DMS79 treated with DMSO at 0.1 percent for 48 hours (cell line): ENCODE results near the gene JSRP1.

ENCODE experiments used
- DNase-seq: peaks from one replicate; lab custom pipeline; 2025; lab: John Stamatoyannopoulos, UW

Gene JSRP1

DNA sequence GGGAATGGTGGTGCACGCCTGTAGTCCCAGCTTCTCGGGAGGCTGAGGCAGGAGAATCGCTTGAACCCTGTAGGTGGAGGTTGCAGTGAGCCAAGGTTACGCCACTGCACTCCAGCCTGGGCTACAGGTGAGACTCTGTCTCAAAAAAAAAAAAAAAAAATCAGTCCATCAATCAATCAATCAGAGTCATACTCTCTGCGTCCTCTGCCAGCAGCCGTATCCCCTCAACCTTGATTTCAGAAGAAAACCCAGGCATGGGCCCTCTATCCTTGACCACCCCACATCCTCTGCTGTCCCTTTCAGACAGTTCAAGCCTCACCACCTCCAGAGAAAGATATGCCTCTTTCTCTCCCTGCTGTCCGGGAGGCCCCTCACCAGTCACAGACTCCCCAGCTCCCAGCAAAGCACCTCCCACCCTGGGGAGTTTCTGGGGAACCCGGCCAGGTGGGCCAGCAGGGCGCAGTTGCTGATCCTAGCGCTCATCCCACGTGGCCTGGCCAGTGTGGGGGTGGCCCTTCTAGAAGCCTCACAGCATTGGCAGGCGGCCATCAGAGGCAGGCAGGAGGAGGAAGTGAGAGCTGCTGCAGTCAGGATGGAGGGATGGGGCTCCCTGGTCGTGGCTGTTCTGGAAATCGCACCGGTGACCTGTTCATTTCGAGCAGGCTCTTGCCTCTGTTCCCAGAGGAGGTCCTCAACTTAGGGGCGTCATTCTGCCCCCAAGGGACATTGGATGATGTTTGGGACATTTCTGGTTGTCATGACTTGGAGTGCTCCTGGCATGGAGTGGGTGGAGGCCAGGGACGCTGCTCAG, 10.2 kb upstream of the JSRP1 start:
- DNase-seq, result peak; percentile 72

DNA sequence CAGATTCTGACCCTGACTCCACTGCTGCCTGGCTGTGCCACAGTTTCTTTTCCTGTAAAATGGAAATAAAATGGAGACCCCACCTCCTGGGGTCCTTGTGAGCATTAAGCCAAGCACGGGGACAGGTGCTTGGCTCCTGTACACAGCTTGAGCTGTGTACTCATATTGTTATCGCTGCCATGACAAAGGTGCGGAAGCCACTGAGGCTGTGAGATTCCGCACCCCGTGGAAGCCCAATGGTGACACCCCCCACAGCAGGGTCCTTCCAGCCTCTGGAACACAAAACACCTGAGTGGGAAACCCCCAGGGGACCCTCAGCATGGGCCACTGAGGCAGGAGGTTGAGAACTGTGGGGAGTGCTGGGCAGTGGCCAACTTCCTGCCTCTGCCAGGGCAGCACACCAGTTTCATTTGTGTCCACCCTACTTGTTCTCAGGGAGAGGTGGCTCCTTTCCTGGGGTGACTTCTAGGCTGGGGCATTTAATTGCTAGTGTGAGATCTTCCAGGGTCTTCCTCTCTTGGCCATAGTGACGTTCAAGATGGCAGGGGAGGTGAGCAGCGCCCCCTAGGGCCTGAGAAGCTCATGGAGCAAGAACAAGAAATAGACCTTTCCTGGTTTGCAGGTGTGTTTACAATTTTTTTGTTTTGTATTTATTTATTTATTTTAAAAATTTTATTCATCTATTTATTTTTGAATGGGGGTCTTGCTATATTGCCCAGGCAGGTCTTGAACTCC, 5.4 kb upstream of the JSRP1 start:
- DNase-seq, result no peak

DNA sequence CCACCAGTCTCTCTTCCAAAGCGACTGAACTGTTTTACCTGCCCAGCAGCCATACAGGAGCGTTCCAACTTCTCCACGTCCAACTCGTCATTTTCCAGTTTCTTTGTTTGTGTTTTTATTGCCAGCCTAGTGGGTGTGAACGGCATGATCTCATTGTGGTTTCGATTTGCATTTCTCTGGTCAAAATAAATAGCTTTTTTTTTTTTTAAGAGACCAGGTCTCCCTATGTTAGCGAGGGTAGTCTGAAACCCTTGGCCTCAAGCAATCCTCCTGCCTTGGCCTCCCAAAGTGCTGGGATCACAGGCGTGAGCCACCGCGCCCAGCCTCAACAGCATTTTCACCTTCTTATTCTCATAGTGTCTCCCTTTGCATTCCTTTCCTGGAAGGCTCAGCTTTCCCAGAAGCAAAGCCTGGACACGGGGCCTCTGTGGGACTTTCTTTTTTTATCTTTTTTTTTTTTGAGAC, 4.2 kb upstream of the JSRP1 start:
- no peak for DNase-seq

DNA sequence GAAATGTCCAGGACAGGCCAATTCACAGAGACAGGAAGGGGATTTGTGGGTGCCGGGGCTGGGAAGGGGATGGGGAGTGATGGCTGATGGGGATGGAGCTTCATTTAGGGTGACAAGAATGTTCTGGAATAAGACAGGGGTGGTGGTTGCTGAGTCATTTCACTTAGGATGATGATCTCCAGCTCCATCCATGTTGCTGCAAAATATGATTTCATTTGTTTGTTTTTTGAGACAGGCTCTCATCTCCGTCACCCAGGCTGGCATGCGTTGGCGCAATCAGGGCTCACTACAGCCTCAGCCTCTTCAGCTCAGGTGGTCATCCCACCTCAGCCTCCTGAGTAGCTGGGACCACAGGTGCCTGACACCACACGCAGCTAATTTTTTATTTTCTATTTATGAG, 3.1 kb upstream of the JSRP1 start:
- no peak for DNase-seq

DNA sequence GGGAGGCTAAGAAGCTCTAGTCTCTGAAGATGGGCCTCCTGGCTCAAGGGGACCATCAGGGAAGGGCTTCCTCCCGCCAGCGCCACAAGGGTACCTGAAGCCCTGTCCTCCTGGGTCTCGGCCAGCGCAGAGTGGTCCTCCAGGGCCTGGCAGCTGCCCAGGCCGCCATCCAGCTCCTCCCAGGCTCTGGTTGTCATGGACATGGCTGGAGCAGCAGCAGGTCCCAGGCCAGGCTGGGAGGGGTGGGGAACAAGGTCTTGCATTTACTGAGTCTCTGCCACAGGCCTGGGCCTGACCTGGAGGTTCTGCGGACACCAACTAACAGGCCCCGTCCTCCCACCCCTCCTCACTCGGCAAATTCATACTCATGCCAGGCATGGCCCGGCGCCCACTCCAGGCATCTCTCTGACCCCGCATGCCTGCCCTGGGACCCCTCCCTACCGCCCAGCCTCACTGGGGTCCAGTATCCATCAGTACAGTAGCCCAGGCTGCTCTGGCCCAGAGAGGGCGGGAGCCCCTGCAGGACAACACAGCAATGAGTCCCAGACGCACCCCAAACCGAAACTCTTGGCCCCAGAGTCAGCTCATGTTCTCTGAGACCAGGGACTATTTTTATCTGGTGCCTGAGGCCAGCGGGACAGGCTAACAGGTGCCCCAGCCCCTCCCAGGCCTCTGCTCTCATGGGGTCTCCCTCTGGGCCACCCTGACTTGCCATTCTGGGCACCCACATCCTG, 938 bp downstream of the JSRP1 start:
- DNase-seq, result peak; percentile 29

DNA sequence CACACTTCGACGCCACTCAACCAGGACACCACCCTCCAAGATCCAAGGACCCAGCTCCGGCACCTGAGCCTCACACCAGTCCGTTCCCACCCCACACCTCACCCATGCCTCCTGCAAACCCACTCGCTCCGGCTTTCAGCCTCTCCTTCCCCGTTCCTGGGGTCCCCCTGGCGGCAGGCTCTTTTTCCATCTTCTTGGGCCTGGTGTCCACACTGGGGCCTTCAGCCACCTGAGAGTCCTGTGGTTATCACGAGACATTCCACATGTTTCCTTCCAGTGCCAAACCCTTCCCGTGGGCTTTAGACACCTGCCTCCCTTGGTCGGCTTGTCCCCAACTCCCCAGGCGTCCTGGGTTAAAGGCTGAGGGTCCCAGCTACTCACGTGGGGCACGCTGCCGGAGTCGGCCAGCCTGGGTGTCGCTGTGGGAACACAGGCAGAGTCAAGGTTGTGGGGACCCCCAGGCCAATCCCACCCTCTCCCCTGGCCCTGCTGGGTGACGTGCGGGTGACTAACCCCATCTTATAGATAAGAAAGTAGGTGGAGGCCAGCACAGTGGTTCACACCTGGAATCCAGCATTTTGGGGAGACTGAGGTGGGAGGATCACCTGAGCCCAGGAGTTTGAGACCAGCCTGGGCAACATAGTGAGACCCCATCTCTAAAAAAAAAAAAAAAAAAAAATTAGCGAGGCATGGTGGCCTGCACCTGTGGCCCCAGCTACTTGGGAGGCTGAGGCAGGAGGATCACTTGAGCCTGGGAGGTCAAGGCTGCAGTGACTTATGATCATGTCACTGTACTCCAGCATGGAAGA, 1.9 kb downstream of the JSRP1 start:
- DNase-seq, result no peak

DNA sequence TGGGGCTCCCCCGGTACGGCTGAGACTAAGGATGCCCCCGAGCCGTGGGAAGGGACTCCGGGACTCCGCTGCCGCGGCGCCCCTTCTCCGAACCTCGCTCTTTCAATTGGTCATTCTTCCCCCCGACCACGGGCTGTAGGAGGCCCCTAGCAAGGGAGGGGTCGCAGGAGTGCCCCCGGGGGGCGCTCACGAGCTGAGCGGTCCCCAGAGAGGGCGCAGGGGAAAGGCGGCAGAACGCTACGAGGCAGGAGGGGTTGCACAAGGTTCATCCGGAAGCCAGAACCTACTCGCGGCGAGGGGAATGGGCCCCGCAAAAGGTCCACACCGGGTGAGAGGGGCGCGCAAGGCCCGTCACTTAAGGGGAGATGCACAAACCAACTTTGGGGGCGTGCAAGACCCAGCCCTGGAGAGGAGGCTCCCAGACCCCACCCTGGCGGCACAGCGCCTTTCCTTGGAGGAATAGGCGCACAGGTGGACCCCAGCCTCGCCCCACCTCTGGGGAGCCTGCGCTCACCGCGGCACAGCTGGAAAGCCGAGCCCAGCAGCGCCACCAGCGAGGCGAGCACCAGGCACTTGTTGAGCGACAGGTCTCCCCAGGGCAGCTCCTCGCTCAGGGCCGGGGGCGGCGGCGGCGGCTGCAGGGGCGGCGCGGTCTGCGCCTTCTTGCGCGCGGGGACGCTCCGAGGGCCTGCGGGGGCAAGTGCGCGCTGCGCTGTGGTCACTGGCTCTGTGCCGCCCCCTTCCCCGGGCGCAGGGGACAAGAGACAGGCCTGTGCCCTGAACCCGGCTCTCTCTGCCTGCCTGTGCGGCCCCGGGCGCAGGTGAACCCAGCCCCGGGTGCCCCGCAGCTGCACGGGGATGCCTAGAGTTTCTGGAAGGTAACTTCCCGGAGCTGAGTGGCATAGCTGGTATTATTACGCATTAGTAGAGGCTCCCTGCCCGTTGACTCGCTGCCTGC, 2.8 kb downstream of the JSRP1 start:
- peak; percentile 21 for DNase-seq

DNA sequence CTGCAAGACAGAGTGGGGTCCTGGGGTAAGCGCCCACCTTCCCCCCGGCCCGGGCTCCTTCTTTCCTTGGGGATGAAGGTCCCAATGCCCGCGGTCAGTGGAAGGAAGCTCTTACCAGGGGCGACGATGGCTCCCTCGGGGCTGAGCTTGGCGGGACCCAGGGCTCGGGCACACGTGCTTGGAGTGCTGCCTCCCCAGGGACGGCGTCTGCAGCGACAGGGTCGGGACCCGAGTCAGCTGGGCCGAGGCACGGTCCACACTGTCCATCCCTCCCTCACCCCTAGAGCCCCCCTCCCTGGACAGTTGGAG, 3.5 kb downstream of the JSRP1 start:
- no peak for DNase-seq

DNA sequence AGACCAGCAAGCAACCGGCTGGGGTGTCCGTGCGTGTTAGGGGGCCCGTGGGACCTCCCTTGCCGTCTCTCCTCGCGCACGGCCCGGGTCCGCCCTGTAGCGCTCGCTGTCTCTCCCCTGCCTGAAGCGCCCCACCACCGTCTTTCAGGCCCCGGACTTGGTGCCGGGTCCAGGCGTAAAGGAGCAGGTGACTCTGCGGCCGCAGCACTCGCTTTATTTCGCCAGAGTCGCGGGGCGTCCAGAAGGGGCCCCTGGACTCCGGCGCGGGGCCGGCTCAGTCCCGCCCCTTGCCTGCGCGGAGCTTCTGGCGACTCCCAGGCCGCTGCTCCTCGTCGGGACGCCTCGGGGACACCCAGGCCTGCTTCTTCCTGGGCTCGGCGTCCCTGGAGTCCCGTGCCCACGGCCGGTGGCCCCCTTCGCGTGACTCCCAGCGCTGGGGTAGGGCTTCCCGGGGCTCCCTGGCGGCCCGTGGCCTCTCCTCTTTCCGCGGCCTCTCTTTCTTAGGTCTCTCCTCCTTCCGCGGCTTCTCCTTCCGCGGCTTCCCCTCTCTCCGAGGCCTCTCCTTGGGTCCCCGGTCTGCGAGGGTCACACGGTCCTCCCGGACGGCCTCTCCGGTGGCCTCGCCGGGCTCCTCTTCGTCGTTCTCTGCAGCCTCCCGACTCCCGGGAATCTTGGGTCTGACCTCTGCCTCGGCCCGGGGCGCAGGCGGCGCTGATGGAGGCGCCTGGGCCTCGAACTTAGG, 4.0 kb downstream of the JSRP1 start:
- no peak for DNase-seq

DNA sequence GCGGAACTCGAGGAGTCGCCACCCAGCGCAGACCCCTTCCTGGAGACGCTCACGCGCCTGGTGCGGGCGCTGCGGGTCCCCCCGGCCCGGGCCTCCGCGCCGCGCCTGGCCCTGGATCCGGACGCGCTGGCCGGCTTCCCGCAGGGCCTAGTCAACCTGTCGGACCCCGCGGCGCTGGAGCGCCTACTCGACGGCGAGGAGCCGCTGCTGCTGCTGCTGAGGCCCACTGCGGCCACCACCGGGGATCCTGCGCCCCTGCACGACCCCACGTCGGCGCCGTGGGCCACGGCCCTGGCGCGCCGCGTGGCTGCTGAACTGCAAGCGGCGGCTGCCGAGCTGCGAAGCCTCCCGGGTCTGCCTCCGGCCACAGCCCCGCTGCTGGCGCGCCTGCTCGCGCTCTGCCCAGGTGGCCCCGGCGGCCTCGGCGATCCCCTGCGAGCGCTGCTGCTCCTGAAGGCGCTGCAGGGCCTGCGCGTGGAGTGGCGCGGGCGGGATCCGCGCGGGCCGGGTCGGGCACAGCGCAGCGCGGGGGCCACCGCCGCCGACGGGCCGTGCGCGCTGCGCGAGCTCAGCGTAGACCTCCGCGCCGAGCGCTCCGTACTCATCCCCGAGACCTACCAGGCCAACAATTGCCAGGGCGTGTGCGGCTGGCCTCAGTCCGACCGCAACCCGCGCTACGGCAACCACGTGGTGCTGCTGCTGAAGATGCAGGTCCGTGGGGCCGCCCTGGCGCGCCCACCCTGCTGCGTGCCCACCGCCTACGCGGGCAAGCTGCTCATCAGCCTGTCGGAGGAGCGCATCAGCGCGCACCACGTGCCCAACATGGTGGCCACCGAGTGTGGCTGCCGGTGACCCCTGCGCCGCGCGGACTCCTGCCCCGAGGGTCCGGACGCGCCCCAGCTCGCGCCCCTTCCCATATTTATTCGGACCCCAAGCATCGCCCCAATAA, 4.8 kb downstream of the JSRP1 start:
- DNase-seq, result no peak

DNA sequence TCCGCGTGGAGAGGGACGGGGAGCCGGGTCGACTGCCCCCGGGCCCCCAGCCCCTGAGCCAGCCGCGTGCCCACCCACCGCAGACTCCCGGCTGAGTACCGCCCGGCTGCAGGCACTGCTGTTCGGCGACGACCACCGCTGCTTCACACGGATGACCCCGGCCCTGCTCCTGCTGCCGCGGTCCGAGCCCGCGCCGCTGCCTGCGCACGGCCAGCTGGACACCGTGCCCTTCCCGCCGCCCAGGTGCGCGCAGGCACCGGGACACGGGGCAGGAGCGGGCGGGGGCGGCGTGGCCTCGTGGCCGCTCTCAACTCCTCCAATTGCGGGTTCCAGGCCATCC, 5.5 kb downstream of the JSRP1 start:
- DNase-seq, result no peak

DNA sequence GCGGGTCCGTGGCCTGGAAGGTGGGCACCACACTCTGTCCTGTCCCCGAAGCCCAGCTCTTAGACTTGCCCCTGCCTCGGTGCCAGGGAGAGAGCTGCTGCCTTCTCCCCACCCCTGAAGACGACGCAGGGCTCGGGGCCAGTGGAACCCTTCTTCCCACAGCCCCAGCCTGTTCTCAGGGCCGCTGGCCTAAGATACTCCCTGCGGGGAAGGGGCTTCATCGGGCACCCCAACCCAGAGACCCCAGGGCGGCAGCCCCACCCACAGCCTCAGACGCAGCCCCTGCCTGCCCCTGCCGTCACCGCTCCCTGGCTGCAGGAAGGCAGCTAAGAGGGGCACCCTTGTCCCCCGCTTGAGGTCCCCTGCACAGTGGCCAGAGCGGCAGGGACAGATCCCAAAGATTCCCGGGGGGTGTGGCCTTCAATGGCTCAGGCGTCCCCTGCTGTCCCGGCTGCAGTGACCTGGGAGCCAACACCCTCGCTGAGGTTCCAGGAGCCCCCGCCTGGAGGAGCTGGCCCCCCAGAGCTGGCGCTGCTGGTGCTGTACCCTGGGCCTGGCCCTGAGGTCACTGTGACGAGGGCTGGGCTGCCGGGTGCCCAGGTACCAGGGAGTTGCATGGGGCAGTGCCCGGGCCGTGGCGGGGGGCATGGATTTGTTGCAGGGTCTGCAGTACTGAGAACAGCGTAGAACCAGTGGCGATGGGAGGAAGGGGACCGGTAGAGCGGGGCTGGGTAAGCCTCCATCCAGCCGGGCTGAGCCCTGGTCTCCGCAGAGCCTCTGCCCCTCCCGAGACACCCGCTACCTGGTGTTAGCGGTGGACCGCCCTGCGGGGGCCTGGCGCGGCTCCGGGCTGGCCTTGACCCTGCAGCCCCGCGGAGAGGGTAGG, 6.1 kb downstream of the JSRP1 start:
- DNase-seq, result no peak

DNA sequence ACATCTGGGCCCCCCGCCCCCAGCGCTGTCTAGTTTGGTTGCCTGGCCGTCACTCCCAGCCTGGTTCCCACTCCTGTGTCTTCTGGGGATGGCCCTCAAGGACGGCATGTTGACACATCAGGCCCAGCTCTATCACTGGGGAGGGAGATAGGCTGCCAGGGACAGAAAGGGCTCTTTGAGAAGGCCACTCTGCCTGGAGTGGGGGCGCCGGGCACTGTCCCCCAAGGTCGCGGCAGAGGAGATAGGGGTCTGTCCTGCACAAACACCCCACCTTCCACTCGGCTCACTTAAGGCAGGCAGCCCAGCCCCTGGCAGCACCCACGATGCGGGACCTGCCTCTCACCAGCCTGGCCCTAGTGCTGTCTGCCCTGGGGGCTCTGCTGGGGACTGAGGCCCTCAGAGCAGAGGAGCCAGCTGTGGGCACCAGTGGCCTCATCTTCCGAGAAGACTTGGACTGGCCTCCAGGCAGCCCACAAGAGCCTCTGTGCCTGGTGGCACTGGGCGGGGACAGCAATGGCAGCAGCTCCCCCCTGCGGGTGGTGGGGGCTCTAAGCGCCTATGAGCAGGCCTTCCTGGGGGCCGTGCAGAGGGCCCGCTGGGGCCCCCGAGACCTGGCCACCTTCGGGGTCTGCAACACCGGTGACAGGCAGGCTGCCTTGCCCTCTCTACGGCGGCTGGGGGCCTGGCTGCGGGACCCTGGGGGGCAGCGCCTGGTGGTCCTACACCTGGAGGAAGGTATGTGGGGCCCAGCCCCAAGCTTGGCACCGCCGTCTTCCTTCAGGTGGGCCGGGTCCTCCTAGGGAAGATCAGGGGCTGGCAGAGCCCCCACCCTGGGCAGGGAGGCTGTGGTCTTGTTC, 7.0 kb downstream of the JSRP1 start, which contains the start of gene AMH:
Gene AMH, plus strand, starts transcription at position 314 of the 857 bp plus-strand sequence. Its CDS starts 10 bp downstream, at position 324.
- no peak for DNase-seq

DNA sequence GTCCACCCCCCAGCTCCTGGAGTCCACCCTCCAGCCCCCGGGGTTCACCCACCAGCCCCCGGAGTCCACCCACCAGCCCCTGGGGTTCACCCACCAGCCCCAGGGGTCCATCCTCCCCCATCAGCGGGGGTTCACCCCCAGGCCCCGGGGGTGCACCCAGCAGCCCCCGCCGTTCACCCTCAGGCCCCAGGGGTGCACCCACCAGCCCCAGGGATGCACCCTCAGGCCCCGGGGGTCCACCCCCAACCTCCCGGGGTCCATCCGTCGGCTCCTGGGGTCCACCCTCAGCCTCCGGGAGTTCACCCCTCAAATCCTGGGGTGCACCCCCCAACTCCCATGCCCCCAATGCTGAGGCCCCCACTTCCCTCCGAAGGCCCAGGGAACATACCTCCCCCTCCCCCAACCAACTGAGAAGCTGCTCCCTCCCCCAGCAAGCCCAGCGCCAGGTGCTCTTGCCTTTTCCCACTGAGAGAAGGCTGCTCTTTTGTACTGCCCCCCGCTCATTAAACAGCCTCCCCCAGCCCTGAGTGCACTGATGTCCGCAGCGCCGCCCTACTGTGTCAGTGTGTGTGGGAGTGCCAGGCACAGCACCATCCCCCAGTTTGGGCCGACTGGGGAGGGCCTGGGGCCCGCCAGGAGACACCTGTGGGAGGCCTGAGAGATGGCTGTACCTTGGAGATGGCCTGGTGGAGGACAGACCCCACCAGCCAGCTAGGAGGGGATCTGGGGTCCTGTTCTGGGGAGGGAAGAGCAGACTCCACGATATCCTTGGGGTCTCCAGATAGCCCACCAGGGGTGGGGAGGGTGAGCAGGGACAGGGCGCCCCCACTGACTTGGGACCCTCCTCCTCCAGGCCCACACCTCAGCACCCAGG, 7.8 kb downstream of the JSRP1 start:
- DNase-seq, result no peak

DNA sequence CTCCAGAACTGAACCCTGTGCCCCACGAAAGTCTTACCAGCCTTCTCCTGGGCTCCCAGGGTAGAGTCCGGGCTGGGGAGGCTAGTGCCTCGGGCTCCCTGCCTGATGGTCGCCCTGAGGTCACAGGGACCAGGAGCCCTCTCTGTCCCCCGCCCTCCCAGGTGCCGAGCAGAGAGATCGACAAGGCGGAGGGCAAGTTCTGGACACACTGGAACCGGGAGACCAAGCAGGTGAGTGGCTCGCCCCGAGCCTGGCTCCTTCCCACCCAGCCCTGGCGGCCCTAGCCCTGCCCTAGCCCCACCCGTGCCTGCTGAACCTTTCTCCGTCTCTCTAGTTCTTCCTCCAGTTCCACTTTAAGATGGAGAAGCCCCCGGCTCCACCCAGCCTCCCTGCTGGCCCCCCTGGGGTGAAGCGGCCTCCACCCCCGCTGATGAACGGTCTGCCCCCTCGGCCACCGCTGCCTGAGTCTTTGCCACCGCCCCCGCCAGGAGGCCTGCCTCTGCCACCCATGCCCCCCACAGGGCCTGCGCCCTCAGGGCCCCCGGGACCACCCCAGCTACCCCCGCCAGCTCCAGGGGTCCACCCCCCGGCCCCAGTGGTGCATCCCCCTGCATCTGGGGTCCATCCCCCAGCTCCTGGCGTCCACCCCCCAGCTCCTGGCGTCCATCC, 8.7 kb downstream of the JSRP1 start:
- DNase-seq, result no peak
